Measurements from ENCODE around the gene NME7.

Gene NME7

GRCh38 chr1:169106921-169107602, 260.5 kb downstream of the NME7 start:
- DNase-seq (ENCODE audit: low spot score) = no peak

DNA sequence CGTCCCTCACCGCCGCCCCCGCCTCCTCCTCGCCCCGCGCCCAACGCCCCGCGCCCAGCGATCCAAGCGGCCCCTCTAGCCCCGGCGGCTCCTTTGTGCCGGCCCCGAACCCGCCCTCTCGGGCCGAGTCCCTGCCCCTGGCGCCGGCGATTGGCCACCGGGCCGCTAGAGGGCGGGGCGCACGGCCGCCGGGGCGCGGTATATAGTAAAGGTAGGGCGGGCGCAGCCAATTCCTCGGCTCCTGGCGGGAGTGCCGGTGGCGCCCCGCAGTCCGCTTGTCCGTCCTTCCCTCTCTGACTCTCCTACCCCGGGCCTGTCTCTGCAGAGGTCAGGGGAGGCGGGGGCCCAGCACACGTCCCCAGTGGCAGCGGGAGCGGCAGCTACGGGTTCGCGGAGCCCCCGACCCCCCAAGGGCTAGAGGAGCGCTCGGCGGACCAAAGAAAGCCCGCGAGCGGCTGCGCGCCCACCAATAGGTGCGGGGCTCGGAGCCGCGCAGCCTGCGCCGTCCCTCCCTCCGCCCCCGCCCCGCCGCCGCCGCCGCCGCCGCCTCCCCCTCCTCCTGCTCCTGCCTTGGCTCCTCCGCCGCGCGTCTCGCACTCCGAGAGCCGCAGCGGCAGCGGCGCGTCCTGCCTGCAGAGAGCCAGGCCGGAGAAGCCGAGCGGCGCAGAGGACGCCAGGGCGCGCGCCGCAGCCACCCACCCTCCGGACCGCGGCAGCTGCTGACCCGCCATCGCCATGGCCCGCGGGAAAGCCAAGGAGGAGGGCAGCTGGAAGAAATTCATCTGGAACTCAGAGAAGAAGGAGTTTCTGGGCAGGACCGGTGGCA, 261.3 kb downstream of the NME7 start, which contains the start of gene ATP1B1:
TSS of gene ATP1B1 (plus strand) at position 596 of the 826 bp plus-strand sequence. CDS start at position 736, 140 bp downstream.
- peak; percentile 89 for DNase-seq (ENCODE audit: low spot score)

- peak; percentile 75 for DNase-seq (ENCODE audit: low spot score)
Observed at GRCh38 chr1:169105434-169106094, 262.0 kb downstream of the NME7 start.

DNA sequence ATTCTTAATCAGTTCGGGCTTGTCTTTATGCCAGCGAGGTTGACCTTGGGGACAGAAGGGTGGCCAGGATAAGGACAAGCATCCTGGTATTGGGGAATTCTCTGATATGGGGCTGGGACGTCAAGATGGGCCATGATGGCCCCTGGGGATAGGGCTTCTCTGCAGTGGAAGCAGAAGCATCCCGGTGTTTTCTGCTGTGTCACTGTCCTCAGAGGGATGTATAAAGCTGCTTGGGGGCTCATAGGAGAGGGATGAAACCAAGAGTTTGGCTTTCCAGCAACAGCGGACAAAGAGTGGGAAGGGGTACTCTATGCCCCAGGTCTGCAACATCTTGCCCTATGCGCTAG, 262.5 kb downstream of the NME7 start:
- no peak for DNase-seq (ENCODE audit: low spot score)

DNA sequence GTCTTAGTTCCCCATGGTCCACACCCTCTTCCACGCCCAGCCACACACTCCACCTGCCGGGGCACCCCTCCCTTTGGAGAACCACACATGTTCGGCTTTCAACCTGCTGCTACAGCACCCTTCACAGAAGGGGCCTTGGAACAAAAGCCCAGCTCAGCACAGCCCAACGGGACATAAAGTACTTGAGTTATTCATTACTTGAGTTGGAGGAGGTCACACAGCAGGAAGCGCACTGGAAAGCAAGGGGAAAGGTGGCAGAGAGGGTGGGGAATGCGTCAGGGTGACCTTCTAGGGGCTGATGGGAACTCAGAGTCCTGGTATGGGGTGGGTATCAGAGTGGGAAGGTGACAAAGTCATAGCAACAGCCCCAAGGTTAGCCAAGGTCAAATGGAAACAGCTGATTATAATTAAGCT, 264.1 kb downstream of the NME7 start:
- DNase-seq (ENCODE audit: low spot score) = no peak

DNA sequence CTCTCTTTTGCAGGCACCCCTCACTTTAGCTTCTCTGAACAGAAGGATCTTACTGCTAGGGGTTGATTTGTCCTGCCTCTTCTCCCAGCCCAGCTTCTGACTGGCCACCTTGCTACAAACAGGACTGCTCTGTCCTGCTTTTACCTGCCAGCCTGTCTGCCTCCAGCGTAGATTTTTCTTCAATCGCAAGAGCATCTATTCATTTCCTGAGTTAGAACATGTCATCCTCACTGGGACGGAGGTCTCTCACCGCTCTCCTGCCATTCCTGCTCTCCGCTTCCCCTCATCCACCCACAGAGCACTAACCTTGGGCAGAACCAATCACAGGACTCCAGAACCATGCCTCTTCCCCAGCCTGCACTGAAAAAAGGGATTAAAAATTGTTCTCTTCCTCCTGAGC, 264.6 kb downstream of the NME7 start:
- DNase-seq (ENCODE audit: low spot score) = no peak

- DNase-seq (ENCODE audit: low spot score) = no peak
Observed at GRCh38 chr1:169102567-169102966, 265.0 kb downstream of the NME7 start.

GRCh38 chr1:169100651-169101088, 266.9 kb downstream of the NME7 start:
- DNase-seq (ENCODE audit: low spot score) = no peak

DNA sequence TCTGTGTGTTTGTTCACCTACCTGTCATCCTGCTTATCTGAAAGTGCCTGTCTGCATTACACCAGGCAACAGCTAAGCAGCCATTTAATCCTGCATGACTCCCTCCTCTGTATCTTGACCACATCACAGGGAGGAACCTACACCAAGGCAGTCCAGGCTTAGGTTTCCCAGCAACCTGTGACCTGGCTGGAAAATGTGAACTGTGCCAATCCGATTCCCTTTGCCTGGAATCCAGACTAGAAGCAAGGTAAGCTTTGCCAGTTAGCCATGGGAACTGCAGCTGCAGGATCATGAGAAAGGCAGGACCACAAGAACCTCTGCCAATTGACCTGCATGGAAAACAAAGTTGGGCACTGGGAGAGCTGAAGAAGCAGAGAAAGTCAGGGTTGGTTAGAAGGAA, 267.4 kb downstream of the NME7 start:
- DNase-seq (ENCODE audit: low spot score) = no peak

- no peak for DNase-seq (ENCODE audit: low spot score)
Observed at GRCh38 chr1:169099561-169099960, 268.0 kb downstream of the NME7 start.

- no peak for DNase-seq (ENCODE audit: low spot score)
Observed at GRCh38 chr1:169098380-169098779, 269.2 kb downstream of the NME7 start.

DNA sequence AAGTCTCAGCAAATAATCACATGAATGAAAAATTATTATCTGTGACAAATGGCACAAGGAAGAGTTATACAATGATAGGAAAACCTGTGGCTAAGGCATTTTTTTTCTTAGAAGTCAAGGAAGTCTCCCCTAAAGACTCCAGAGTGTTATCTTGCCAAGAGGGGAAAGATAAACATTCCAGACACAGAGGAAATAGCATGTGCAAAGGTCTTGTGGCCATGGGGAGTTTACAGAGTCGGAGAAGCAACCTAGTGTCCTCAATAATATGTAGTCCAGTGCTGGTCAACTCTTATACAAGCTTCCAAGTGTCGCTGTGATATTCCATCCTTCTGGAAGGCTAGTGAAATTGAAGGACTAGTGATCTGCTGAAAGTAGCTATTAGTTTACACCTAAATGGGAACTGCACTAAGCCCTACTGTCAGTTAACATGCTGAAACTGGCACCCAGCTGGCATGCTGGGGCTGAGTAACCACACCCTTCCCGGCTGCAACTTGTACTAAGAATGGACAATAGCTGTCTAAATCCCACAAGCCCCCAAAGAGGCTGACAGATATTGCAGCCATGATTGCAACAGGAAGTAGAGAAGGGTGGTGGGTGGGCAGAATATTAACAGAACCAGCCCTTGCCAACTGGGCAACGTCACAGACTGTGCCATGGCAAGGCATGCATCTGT, 272.6 kb downstream of the NME7 start:
- no peak for DNase-seq (ENCODE audit: low spot score)

DNA sequence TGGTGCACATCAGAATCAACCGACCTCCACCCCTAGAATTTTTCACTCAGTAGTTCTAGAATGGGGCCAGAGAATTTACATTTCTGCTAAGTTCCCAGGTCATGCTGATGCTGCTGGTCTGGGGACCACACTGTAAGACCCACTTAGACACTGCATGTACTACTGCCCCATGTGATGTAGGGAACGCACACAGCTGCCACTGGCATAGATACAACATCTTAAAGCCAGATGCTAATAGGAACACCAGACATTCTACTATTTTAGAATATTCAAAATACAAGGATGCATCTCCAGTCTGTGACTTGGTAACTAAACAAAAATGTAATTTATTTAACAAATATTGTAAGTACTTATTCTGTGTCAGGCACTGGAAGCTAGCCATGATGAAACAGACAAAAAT, 275.2 kb downstream of the NME7 start:
- DNase-seq (ENCODE audit: low spot score) = no peak

DNA sequence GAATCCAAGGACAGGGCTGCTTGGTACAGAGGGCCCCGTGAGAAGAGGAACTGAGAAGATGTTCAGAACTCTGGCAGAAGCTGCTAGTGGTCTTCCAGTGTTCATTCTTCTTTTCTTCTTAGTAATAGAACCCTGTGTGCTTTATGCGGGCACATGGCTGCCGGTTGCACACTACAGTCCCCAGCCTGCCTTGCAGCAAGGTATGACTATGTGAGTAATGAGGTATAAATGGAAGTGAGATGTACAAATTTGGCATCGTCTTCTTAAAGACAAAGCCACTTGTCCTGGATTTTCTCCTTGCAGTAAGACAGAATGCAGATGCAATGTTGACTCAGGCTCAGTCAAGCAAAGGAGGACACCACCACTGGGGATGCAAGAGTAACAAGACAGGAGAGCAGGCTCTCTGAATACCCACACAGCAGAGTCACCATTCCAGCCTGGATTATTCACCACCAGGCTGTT, 276.1 kb downstream of the NME7 start:
- DNase-seq (ENCODE audit: low spot score) = no peak

DNA sequence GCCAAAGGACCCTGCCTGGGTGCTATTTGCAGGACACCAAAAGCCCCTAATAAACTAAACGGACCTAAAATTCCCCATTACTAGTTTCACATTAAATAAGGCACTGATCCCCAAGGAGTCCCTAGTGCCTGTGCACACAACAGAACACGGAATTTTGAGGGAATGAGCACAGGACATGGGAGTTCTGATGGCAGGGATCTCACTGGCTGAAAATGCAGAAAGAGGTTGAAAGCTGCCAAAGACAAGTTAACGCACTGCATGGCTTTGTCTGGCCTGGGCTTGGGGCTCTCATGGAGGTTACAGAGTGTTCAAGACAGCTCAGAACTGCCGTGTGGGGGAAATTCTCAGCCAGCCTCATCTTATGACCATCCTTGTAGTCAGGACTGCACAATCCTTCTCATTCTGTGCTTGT, 276.7 kb downstream of the NME7 start:
- DNase-seq (ENCODE audit: low spot score) = no peak

GRCh38 chr1:169090308-169090899, 277.2 kb downstream of the NME7 start:
- DNase-seq (ENCODE audit: low spot score) = no peak

DNA sequence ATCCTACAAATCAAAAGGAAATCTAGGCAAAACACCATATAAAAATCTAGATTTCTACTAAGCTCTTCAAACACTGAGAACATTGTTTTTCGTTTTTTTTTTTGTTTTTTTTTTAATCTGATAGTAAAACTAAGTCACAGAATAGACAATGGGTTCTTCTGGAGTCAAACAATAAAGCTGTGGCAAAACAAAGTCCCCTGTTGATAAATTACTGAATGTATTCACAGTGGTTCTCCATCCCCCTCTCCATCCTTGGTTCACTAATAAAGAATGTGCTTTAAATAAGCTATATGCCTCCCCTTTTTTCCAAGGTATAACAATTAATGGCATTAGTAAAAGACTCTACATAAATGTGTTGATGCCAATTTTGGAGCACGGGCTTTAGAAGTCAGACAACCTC, 277.8 kb downstream of the NME7 start:
- DNase-seq (ENCODE audit: low spot score) = no peak

DNA sequence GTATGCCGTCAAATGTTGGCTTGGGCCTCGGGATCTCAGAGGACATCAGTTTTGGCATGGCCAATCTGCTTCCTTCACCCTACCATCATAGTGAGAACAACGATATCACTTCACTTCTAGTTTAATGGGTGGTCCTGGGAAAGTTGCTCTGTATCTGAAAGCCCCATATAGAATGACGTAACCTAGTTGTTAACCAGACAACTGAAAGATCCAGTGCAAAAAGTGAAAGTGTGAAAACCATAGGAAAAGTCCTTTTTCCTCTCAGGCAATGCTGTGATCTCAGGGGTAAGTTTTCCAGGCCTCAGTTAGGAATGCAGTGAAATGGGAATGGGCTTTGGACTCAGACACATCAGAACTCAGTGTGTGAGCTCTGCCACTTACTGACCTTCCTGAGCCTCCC, 279.7 kb downstream of the NME7 start:
- DNase-seq (ENCODE audit: low spot score) = no peak

GRCh38 chr1:169086603-169087455, 280.8 kb downstream of the NME7 start:
- DNase-seq (ENCODE audit: low spot score) = no peak

DNA sequence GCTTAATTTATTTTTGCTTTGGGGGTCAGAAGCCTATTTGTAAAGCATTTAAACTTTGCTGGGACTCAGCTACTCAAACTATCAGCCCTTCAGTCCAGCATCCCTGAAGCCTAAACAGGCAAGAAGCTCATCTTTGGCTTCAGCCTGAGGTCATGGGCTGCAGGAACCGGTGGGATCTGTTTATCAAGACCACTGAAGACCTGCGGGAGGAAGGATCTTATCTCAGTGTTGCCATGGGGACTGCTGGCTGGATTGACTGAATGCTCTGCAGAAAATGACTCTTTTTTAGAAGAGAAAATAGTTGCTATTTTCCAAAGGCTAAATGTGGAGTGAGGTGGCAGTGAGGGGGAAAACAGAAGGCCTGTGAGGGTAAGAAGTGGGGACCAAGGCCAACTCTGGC, 281.7 kb downstream of the NME7 start:
- DNase-seq (ENCODE audit: low spot score) = no peak

Data from left forelimb (tissue), 1 donor.